ENCODE data around the gene GOLGA6L10. TPM values are rescaled to one million over a fixed set of nuclear protein-coding genes. Genes with fewer than 3 reads are reported as not detected.
A peak's percentile ranks its signal among the peaks of the same experiment; 100 is the strongest.
"Not testable (repeated sequence)": the region's sequence is repeated elsewhere in the genome, so short reads cannot be mapped to it uniquely, and the experiment has no call there.

Gene GOLGA6L10
- total and polyA plus RNA-seq, 2 of the 4 experiments (the other 2 are of a cell fraction) = under 0.01 to 0.79 TPM

DNA sequence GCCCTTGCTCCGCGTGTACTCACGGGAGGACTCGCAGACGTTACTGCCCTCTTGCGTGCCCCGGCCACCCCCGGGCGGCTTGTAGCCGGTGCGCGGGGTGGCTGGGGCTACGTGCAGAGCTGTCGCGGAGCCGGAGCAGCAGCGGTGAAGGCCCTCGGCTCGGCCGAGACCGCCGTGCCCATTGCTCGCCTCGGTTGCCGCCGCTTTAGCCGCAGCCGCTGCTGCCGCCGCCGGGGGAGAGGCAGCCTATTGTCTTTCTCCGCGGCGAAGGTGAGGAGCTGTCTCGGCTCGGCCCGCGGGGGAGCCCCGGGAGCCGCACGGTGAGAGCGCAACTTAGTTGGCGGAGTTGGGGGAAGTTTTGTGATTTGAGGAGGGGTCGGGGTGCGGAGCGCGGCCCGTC, 5.8 kb upstream of the GOLGA6L10 start:
- H3K4me1 ChIP-seq (ENCODE audit: control insufficient read depth, insufficient read depth, low read length); H2AK9ac ChIP-seq (replicated peaks; ENCODE audit: low read depth, low read length, poor library complexity); H4K91ac ChIP-seq (ENCODE audit: insufficient read depth, low read depth, low read length); H3K79me1 ChIP-seq (ENCODE audit: low read depth in 1 of 2, low read length in 2 of 2); H3K27ac ChIP-seq (ENCODE audit: insufficient read depth, low read length); H4K20me1 ChIP-seq (ENCODE audit: insufficient read depth, low read length); H3K18ac ChIP-seq (ENCODE audit: low read depth, low read length); H3K14ac ChIP-seq (replicated peaks; ENCODE audit: low read depth, low read length); dilution Hi-C loops (cut with HindIII; ENCODE audit: low sequenced_read_pairs, unreplicated experiment); H3K36me3 ChIP-seq (ENCODE audit: control insufficient read depth, insufficient read depth, low read length); ATAC-seq (ENCODE audit: low read depth); H4K8ac ChIP-seq (ENCODE audit: low read depth in 2 of 2, low read length in 2 of 2); H3K56ac ChIP-seq (ENCODE audit: extremely low read depth, insufficient read depth, low read length); POLR2A ChIA-PET (ENCODE audit: unreplicated experiment); H3K23ac ChIP-seq (ENCODE audit: low read depth, low read length); H3K9me1 ChIP-seq (ENCODE audit: insufficient read depth, low read length); H2AFZ ChIP-seq (replicated peaks; ENCODE audit: low read length, poor library complexity); H2BK15ac ChIP-seq (ENCODE audit: low read depth, low read length); intact Hi-C loops (cut with micrococcal nuclease); H3K4me2 ChIP-seq (ENCODE audit: low read depth, low read length); H3K9me3 ChIP-seq (ENCODE audit: control insufficient read depth, insufficient read depth, low read length); H3K27me3 ChIP-seq (ENCODE audit: control insufficient read depth, insufficient read depth, low read length); H2BK5ac ChIP-seq (ENCODE audit: low read depth, low read length, poor library complexity, severe bottlenecking); H2BK20ac ChIP-seq (ENCODE audit: low read depth, low read length); CTCF ChIA-PET; H3K4ac ChIP-seq (ENCODE audit: low read depth, low read length); H3K4me3 ChIP-seq (ENCODE audit: insufficient read depth, low read depth, low read length); H4K5ac ChIP-seq (ENCODE audit: low read depth, low read length); BruUV-seq (replicated peaks); H2AK5ac ChIP-seq (ENCODE audit: low read depth, low read length); H3K9ac ChIP-seq (ENCODE audit: low read depth, low read length); H2BK120ac ChIP-seq (ENCODE audit: low read depth, low read length); DNase-seq; in situ Hi-C loops (cut with MboI; ENCODE audit: low sequenced_read_pairs): not testable (repeated sequence)
- no CpG with 5 or more reads among the region's 48 CpGs for WGBS, 2 experiments (ENCODE audit: extremely low coverage in 2 of 2, insufficient read length in 1 of 2)

DNA sequence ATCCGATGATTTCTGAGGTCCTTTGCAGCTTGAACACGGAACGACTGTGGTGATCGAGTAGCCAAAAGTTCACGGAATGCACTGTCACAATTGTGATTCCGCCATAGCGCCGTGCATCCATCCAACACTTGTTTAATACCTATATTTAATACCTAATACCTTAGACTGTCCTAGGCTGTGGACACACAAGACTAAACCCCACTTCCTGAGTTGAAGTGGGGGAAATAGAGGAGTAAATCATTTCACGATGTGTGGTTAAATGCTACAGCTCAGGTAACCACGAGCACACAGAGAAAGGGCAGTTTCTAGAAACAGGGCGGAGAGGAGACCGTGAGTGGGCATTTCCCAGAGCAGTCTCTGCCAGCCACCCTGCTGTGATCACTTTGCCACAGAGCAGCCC, 5.3 kb upstream of the GOLGA6L10 start:
- H3K4me1 ChIP-seq (ENCODE audit: control insufficient read depth, insufficient read depth, low read length); ATAC-seq (ENCODE audit: low read depth); in situ Hi-C loops (cut with MboI; ENCODE audit: low sequenced_read_pairs); POLR2A ChIA-PET (ENCODE audit: unreplicated experiment); H2BK15ac ChIP-seq (ENCODE audit: low read depth, low read length); H2AK5ac ChIP-seq (ENCODE audit: low read depth, low read length); H4K5ac ChIP-seq (ENCODE audit: low read depth, low read length); H2BK120ac ChIP-seq (ENCODE audit: low read depth, low read length); H3K27me3 ChIP-seq (ENCODE audit: control insufficient read depth, insufficient read depth, low read length); H2BK20ac ChIP-seq (ENCODE audit: low read depth, low read length); H3K56ac ChIP-seq (ENCODE audit: extremely low read depth, insufficient read depth, low read length); DNase-seq; H4K8ac ChIP-seq (ENCODE audit: low read depth in 2 of 2, low read length in 2 of 2); dilution Hi-C loops (cut with HindIII; ENCODE audit: low sequenced_read_pairs, unreplicated experiment); H3K9me1 ChIP-seq (ENCODE audit: insufficient read depth, low read length); H3K79me1 ChIP-seq (ENCODE audit: low read depth in 1 of 2, low read length in 2 of 2); H4K20me1 ChIP-seq (ENCODE audit: insufficient read depth, low read length); H3K18ac ChIP-seq (ENCODE audit: low read depth, low read length); H2BK5ac ChIP-seq (ENCODE audit: low read depth, low read length, poor library complexity, severe bottlenecking); CTCF ChIA-PET; H3K27ac ChIP-seq (ENCODE audit: insufficient read depth, low read length); H3K9me3 ChIP-seq (ENCODE audit: control insufficient read depth, insufficient read depth, low read length); H3K4ac ChIP-seq (ENCODE audit: low read depth, low read length); H3K36me3 ChIP-seq (ENCODE audit: control insufficient read depth, insufficient read depth, low read length); H4K91ac ChIP-seq (ENCODE audit: insufficient read depth, low read depth, low read length); H2AFZ ChIP-seq (replicated peaks; ENCODE audit: low read length, poor library complexity); intact Hi-C loops (cut with micrococcal nuclease); BruUV-seq (replicated peaks); H2AK9ac ChIP-seq (replicated peaks; ENCODE audit: low read depth, low read length, poor library complexity); H3K23ac ChIP-seq (ENCODE audit: low read depth, low read length); H3K14ac ChIP-seq (replicated peaks; ENCODE audit: low read depth, low read length): not testable (repeated sequence)
- Histone ChIP-seq H3K4me2 (ENCODE audit: low read depth, low read length) (peak overlapping the region; percentile 86), H3K9ac (ENCODE audit: low read depth, low read length) (peak overlapping the region; percentile 73; the same call in 1 of the 2 replicates), H3K4me3 (ENCODE audit: insufficient read depth, low read depth, low read length) (peak overlapping the region; percentile 51)
- WGBS, 2 experiments (ENCODE audit: extremely low coverage in 2 of 2, insufficient read length in 1 of 2) = no CpG with 5 or more reads among the region's 12 CpGs
